ENCODE data around the gene C1orf53.
"Not testable (repeated sequence)": the region's sequence is repeated elsewhere in the genome, so short reads cannot be mapped to it uniquely, and the experiment has no call there.

Gene C1orf53

DNA sequence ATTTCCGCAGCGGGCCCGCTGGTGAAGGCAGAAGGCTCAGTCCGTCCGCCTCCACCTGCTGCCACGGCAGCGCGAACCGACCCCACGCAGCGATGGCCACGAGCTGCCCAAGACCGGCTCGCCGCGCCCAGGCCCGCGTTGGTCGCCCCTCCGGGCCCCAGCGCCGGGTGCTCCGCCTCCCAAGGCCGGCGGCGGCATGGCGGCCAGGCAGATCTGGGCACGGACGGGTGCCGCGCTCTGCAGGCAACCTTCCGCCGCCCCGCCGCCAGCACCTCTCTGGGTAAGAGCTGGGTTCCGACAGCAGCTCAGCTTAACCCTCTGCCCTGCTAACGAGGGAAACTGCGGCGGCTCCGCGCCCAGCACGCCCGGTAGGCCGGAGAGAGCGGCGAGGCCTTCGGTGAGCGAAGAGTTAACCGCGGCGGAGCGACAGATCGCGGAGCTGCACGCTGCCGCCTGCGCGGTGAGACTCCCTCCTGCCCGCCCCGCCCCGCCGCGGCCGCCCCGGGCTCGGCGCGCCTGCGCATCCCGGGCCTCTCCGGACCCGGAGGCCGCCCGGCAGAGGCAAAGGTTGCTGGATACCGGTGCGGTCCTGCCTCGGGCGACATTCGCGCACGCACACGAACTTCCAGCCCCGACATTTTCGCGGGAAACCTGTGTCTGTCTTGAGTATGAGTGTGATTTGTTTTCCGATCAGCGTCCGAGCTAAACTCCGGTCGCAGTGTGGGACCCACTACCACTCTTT lies at the start of gene C1orf53:
TSS of gene C1orf53 (plus strand) at position 177 of the 742 bp plus-strand sequence. CDS start at position 197, 20 bp downstream.
- peak; percentile 88 for DNase-seq (ENCODE audit: low spot score)

- not testable (repeated sequence) for DNase-seq (ENCODE audit: low spot score)
Observed at GRCh38 chr1:197855751-197856150, 46.7 kb upstream of the C1orf53 start.

GRCh38 chr1:197857477-197857876 lies 45.0 kb upstream of the C1orf53 start:
- DNase-seq (ENCODE audit: low spot score): no peak

- DNase-seq (ENCODE audit: low spot score): no peak
Observed at GRCh38 chr1:197859024-197859423, 43.4 kb upstream of the C1orf53 start.

GRCh38 chr1:197862221-197862620 lies 40.2 kb upstream of the C1orf53 start:
- no peak for DNase-seq (ENCODE audit: low spot score)

DNA sequence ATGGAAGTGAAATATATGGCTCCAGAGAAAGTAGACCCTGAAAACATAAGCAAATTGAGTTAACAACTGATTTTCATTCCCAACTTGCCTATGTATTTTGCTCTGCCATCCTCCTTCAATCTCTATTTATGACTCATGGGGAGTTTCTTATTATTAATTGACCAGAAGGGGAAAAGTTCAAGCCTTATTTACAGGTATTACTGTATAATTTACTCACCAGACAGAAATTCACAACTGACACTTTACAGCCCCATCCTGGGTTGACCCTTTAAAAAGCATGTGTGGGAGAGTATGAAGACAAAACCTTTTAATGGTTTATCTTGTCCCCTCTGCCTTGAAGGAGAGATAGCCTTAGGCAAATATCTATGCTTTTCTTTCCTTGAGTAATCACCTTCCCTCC lies 39.8 kb upstream of the C1orf53 start:
- DNase-seq (ENCODE audit: low spot score): no peak

GRCh38 chr1:197865809-197866208 lies 36.6 kb upstream of the C1orf53 start:
- DNase-seq (ENCODE audit: low spot score): no peak

DNA sequence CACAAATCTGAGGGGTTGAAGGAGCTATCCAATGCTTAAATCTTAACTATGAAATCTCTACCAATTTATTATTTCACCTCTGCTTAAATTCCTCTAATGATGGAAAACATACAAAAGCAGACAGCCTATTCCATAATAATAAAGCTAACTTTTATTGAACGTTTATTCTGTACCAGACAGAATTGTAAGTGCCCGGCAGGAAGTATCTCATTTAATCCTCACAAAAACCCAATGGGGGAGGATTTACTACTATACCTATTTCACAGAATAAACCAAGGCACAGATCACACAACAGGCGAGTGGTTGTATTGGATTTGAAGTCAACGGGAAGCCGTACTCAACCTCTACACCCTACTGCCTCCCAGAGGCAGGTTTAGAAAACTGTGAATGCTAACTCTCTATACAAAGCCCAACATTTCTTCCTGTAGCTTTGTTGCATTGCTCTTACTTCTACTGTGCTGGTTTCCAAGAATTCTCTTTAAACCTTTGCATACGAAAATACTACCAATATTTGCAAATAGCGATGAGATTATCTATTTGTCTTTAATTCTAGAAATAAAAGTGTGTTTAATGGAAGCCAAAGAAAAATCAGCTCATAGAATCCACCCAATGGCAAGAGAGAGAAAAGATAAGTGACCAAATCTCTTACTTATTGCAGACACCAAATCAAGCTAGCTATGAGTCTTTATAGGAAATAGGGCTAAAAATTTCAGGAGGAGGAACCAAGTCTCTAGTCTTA lies 33.5 kb upstream of the C1orf53 start:
- peak; percentile 39 for DNase-seq (ENCODE audit: low spot score)

DNA sequence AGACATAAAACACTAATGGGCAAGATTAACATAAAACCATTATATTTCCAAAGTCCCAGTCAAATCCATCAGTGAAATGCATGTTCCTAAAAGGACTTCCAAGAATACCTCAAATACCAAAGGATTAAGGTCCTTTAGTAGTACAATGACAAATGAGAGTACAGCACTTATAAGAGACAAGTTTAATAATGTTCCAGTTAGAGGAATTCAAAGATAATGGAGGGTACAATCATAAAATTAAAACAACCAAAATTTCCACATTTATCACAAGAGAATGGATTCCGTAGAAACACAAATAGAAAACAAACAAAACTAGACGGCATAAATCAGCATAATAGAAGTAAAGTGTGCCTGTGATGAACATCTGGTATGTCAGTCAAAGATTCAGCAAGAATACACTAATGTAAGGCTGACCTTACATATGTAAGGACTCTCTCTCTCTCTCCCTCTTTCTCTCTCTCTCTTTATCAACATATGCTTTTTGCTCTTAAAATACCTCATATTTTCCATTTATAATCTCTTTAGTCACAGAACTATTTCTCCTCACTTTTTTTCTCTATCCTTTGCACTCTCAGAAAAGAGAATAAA lies 32.8 kb upstream of the C1orf53 start:
- DNase-seq (ENCODE audit: low spot score): no peak

DNA sequence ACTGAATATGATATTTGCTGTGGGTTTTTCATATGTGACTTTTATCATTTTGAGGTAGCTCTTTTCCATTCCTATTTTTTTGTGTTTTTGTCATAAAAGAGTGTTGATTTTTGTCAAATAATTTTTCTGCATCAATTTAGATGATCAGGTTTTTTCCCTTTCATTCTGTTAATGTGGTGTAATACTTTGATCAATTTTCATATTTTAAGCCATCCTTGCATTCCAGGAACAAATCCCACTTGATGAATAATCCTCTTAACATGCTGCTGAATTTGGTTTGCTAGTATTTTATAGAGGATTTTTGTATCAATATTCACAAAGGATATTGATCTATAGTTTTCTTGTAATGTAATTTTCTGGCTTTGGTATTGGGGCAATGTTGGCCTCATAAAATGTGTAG lies 25.5 kb upstream of the C1orf53 start:
- no peak for DNase-seq (ENCODE audit: low spot score)

GRCh38 chr1:197880385-197880784 lies 22.0 kb upstream of the C1orf53 start:
- not testable (repeated sequence) for DNase-seq (ENCODE audit: low spot score)

DNA sequence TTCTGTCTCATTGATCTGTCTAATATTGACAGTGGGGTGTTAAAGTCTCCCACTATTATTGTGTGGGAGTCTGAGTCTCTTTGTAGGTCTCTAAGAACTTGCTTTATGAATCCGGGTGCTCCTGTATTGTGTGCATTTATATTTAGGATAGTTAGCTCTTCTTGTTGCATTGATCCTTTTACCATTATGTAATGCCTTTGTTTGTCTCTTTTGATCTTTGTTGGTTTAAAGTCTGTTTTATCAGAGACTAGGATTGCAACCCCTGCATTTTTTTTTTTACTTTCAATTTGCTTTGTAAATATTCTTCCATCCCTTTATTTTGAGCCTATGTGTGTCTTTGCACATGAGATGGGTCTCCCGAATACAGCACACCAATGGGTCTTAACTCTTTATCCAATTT lies 20.2 kb upstream of the C1orf53 start:
- DNase-seq (ENCODE audit: low spot score): not testable (repeated sequence)

DNA sequence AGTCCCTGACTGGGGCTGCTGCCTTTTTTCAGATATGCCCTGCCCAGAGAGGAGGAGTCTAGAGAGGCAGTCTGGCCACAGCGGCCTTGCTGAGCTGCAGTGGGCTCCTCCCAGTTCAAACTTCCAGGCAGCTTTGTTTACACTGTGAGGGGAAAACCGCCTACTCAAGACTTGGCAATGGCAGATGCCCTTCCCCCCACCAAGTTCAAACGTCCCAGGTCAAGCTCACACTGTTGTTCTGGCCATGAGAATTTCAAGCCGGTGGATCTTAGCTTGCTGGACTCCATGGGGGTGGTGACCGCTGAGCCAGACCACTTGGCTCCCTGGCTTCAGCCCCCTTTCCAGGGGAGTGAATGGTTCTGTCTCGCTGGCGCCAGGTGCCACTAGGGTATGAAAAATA lies 18.3 kb upstream of the C1orf53 start:
- no peak for DNase-seq (ENCODE audit: low spot score)

GRCh38 chr1:197890936-197891335 lies 11.5 kb upstream of the C1orf53 start:
- no peak for DNase-seq (ENCODE audit: low spot score)

DNA sequence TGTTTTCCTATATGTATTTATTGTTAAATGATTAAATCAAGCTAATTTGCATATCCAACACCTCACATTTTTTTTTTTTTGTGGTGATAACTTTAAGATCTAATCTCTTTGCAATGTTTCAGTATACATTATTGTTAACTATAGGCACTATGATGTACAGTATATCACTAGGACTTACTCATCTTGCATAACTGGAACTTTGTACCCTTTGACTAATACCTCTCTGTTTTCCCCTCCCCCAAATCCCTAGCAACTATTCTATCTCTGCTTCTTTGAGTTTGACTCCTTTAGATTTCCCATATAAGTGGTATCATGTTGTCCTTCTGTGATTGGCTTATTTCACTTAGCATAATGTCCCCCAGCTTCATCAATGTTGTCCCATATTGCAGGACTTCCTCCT lies 9.7 kb upstream of the C1orf53 start:
- no peak for DNase-seq (ENCODE audit: low spot score)

- DNase-seq (ENCODE audit: low spot score): no peak
Observed at GRCh38 chr1:197896301-197896700, 6.1 kb upstream of the C1orf53 start.

DNA sequence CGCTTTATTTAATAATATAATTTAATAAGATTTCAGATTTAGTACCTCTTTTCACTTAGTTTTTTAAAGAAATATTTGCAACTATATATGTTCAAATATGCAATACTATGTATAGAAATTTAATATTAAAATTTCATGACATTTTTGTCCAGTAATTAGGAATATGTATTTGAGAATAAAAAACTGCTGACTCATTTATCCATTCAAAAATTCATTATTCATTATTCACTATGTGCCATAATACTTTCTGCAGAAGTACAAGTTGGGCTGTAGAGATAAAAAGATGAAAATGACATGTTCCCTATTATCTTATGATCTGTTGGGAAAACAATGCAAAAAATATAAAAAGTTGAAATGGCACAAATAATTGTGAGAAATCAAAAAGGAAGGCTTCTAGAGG lies 3.4 kb upstream of the C1orf53 start:
- no peak for DNase-seq (ENCODE audit: low spot score)

- no peak for DNase-seq (ENCODE audit: low spot score)
Observed at GRCh38 chr1:197902131-197902453, 338 bp upstream of the C1orf53 start.

DNA sequence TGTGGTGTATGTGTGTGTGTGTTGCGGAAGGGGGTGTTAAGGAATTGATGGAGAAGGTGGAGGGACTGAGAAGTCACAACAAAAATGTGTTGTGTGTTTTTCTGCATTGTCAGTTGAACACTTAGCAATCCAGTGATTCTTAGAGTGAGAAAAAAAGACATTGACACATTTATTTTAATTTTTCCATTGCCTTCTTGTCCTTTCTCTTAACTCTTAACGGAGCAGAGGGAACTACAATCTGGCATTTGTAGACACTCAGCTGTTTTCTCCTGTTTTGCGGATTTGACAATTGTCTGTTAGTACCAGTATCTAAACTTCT lies 725 bp downstream of the C1orf53 start:
- no peak for DNase-seq (ENCODE audit: low spot score)

DNA sequence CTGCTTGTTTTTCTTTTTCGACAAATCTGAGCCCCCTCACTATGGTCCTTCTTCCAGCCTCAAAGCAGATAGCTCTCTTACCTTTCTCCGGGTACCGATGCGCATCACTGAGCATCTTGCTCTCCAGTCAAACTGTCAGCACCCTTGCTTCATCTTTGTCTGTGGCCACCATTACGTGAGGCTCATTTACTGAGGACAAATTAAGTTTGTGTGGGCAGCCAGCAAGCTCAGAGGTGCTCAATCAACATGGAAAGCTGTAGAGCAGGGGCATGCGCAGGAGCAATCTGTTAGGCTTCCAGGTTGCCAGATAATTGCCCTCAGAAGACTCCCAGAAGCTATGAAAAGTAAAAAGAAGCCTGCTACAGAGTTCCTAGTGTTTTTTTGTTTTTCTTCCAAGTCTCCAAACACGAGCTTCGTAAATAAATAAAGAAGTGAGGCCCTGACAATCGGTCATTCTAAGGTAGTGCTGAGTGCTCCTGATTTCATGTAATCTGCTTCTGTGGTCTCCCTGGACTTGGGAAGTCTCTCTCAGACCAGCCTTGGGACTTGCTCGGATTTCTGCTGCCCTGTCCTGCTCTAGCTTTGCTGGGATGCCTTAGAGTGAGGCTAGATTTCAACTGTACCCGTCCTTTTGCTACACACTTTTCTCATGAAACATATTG lies 1.8 kb downstream of the C1orf53 start:
- DNase-seq (ENCODE audit: low spot score): no peak

GRCh38 chr1:197905699-197906351 lies 3.4 kb downstream of the C1orf53 start:
- no peak for DNase-seq (ENCODE audit: low spot score)

DNA sequence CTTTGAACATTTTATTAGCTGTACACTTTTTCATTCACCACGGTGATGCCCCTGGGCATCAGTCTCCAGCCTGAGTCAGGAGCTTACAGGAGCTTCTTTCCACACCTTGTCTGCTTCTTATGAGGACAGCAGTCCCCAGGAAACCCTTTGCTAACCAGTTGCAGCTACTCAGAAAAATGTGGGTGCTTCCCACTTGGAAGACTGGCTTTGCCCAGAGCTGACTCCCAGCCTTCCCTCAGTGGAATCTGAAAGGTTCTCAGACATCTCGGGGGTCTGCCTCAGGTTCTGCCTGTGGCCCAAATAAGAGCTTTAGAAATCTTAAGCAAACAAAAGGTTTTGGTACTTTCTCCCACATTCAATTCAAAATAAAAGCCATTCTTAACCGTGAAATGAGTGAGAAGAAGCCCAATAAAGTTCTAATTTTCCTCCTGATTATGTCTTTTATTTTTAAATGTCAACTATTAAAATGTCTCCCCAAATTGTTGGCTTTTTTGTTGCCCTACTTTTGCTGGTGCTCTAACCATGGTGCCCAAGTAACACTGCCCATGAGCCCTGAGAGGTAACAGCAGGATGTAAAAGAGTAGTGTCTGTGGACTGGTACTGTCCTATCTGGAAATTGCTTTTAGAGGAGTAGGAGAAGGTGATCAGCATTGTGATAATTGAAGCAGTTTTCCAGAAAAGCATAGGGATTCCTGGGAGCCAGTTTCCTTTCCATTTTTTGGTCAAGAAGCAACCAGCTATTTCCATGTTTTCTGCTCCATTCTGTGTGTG lies 5.6 kb downstream of the C1orf53 start:
- no peak for DNase-seq (ENCODE audit: low spot score)
